GM12892 (cell line): ENCODE data around the gene GATB.

ENCODE experiments used
- POLR2A ChIP-seq: IDR thresholded peaks from 2 replicates; pipeline ENCODE4 v1.6.1; 2011; ENCODE audit warnings: low read depth, low read length, control low read depth
- POLR2AphosphoS5 ChIP-seq: IDR thresholded peaks from 2 replicates; pipeline ENCODE4 v1.6.1; 2011; ENCODE audit warnings: low read depth, low read length, control low read depth
- TAF1 ChIP-seq: IDR thresholded peaks from 2 replicates; pipeline ENCODE4 v1.6.1; 2011; ENCODE audit warnings: low read depth, mild to moderate bottlenecking, control low read depth, low read length, borderline replicate concordance

- TF ChIP-seq POLR2A (no peak), POLR2AphosphoS5 (no peak), TAF1 (no peak)
Measured at GRCh38 chr4:151728679-151729078, 32.1 kb downstream of the GATB start.
